IPS-18a (cell line): ENCODE measurements around the gene NAV2.

Experiments
- H3K27ac ChIP-seq: one replicate; pipeline ENCODE4 v1.5.1; 2013; ENCODE audit warnings: low read length
- H3K27me3 ChIP-seq: one replicate; pipeline ENCODE4 v1.6.1; 2013; ENCODE audit warnings: mild to moderate bottlenecking, low read length; ENCODE audit not compliant: control insufficient read depth, insufficient read depth
- H3K36me3 ChIP-seq: one replicate; pipeline ENCODE4 v1.6.1; 2013; ENCODE audit warnings: low read depth, low read length; ENCODE audit not compliant: control insufficient read depth
- H3K4me1 ChIP-seq: one replicate; pipeline ENCODE4 v1.6.1; 2013; ENCODE audit warnings: low read depth, low read length; ENCODE audit not compliant: control insufficient read depth
- H3K4me3 ChIP-seq: one replicate; pipeline ENCODE4 v1.5.1; 2013; ENCODE audit warnings: low read length
- H3K9ac ChIP-seq: one replicate; pipeline ENCODE4 v1.6.1; 2013; ENCODE audit warnings: mild to moderate bottlenecking, low read length, moderate library complexity
- H3K9me3 ChIP-seq: one replicate; pipeline ENCODE4 v1.6.1; 2013; ENCODE audit warnings: low read depth, low read length; ENCODE audit not compliant: control insufficient read depth

Gene NAV2

DNA sequence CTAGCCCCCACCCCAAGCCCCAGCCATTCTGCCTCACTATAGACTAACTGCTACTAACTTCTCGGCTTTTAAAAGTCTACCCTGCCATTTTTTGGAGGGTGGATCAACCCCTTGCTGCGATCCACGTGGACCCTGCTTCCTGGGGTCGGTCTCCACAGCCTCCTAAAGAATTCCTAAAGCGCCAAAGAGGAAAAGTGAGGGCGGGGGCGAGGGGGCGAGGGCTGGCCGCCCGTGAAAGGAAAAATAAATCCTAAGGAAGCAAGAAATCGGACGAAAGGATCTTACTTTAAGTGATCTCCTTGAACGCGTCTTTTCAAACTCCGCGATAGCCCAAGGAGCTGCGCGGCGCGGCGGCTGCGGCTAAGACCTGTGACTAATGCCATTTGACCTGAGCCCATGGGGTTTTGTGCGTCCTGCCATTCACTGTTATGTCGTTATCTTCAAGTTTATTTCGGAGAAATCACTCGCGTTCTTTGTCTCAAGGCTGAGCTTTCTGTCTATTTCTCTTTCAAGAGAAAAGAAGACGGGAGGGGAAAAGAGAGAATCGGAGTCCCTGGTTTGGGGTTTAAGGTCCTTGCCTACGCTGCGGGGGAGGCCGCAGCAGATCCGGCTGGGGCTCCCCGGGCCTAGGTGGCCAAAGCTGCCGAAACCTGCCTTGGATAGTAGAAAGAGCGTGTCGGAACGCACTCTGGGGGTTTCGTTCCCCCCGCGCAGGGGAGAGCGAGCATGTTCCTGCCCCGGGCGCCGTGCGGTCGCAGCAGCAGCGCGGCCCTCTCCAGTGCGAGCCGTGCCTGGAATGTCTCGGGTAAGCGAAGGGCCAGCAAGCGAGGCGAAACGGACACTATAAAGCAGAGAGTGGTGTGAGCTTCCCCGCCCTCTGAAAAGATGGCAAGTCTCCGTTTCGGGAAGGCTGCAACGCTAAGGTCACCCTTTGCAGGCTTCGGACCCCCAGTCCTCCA, 450.5 kb downstream of the NAV2 start:
- Histone ChIP-seq H3K4me3 (peak overlapping the region; percentile 60), H3K27me3 (peaks cover 100% of the 10 kb centered on the region), H3K9me3 (no peaks in the 10 kb centered on the region), H3K4me1 (peaks cover 38% of the 10 kb centered on the region), H3K36me3 (no peaks in the 10 kb centered on the region), H3K27ac (no peak overlapping the region), H3K9ac (peak overlapping the region; percentile 3)

DNA sequence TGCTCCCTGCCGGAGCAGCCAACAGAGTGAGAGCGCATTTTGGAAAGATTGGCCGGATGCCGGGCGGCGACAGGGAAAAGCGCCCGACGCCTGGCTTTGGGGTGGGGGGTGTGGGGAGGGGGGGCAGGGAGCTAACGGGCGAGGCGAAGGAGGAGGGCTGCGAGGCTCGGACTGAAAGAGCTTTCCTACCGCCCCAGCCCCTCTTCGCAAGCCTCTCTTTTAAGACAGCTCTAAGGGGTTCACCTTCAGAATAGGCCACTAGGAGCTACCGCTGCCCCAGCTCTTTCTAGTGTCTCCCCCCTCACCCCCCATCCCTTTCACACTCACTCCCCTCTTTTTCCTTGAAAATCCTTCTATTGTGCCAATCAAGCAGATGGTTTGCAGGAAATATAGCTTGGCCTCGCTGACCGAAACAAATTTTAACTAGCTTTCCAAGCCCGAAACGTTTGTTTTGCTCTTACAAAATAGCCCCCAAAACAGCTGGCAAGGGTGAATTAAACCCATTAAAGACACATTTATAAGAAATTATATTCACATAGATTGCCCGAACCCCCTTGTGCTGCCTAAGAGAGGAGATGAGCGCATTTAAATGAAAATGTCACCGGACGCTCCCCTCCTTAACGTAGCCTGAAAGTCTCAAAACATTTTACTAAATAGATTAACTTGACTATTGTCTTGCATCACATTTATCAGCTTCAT, 451.3 kb downstream of the NAV2 start:
- Histone ChIP-seq H3K4me3 (peak overlapping the region; percentile 60), H3K27ac (no peak overlapping the region), H3K4me1 (peaks cover 30% of the 10 kb centered on the region), H3K9me3 (no peaks in the 10 kb centered on the region), H3K27me3 (peaks cover 93% of the 10 kb centered on the region), H3K9ac (no peak overlapping the region), H3K36me3 (no peaks in the 10 kb centered on the region)
